OCI-M2 (cell line): ENCODE results near the gene ARMH1.
A peak's percentile ranks its signal among the peaks of the same experiment; 100 is the strongest.
"Not testable (repeated sequence)": the region's sequence is repeated elsewhere in the genome, so short reads cannot be mapped to it uniquely, and the experiment has no call there.

ENCODE experiments used
- DNase-seq: peaks from one replicate; lab custom pipeline; 2025; ENCODE audit not compliant: unreplicated experiment; lab: John Stamatoyannopoulos, UW

Gene ARMH1

GRCh38 chr1:44720281-44720680 lies 45.8 kb downstream of the ARMH1 start:
- DNase-seq, result no peak

GRCh38 chr1:44721485-44722361 lies 47.2 kb downstream of the ARMH1 start:
- DNase-seq, result no peak

- DNase-seq, result no peak
Measured at GRCh38 chr1:44723064-44723463, 48.5 kb downstream of the ARMH1 start.

GRCh38 chr1:44723496-44724295 lies 49.2 kb downstream of the ARMH1 start:
- no peak for DNase-seq

- no peak for DNase-seq
Measured at GRCh38 chr1:44724296-44724954, 49.9 kb downstream of the ARMH1 start.

- no peak for DNase-seq
Measured at GRCh38 chr1:44724955-44725698, 50.6 kb downstream of the ARMH1 start.

GRCh38 chr1:44730741-44731512 lies 56.4 kb downstream of the ARMH1 start, which contains the start of gene RNU5D-1:
RNU5D-1 (minus strand) TSS chr1:44731170.
- DNase-seq, result peak; percentile 95

- no peak for DNase-seq
Measured at GRCh38 chr1:44733365-44733764, 58.9 kb downstream of the ARMH1 start.

- DNase-seq, result no peak
Measured at GRCh38 chr1:44733784-44734183, 59.3 kb downstream of the ARMH1 start.

GRCh38 chr1:44735992-44736391 lies 61.5 kb downstream of the ARMH1 start:
- no peak for DNase-seq

- not testable (repeated sequence) for DNase-seq
Measured at GRCh38 chr1:44738953-44739306, 64.4 kb downstream of the ARMH1 start.

- peak; percentile 78 for DNase-seq
Measured at GRCh38 chr1:44739307-44740178, 65.0 kb downstream of the ARMH1 start, which contains the start of gene KIF2C. KIF2C (plus strand) TSS chr1:44739837; CDS start chr1:44739933, 96 bp downstream.

- no peak for DNase-seq
Measured at GRCh38 chr1:44740179-44740617, 65.7 kb downstream of the ARMH1 start.

GRCh38 chr1:44743211-44743610 lies 68.7 kb downstream of the ARMH1 start:
- no peak for DNase-seq

- no peak for DNase-seq
Measured at GRCh38 chr1:44747878-44748277, 73.4 kb downstream of the ARMH1 start.

- no peak for DNase-seq
Measured at GRCh38 chr1:44757420-44757819, 82.9 kb downstream of the ARMH1 start.

GRCh38 chr1:44759077-44759476 lies 84.6 kb downstream of the ARMH1 start:
- DNase-seq, result no peak

- no peak for DNase-seq
Measured at GRCh38 chr1:44760876-44761275, 86.4 kb downstream of the ARMH1 start.

GRCh38 chr1:44766421-44766820 lies 91.9 kb downstream of the ARMH1 start:
- DNase-seq, result not testable (repeated sequence)
